Measurements from ENCODE around the gene DSCAM.

- TF ChIP-seq, protein P1, sequence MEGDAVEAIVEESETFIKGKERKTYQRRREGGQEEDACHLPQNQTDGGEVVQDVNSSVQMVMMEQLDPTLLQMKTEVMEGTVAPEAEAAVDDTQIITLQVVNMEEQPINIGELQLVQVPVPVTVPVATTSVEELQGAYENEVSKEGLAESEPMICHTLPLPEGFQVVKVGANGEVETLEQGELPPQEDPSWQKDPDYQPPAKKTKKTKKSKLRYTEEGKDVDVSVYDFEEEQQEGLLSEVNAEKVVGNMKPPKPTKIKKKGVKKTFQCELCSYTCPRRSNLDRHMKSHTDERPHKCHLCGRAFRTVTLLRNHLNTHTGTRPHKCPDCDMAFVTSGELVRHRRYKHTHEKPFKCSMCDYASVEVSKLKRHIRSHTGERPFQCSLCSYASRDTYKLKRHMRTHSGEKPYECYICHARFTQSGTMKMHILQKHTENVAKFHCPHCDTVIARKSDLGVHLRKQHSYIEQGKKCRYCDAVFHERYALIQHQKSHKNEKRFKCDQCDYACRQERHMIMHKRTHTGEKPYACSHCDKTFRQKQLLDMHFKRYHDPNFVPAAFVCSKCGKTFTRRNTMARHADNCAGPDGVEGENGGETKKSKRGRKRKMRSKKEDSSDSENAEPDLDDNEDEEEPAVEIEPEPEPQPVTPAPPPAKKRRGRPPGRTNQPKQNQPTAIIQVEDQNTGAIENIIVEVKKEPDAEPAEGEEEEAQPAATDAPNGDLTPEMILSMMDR (IDR thresholded peaks at IDR 0.05), result no peak
- no peak for TF ChIP-seq EP300 (IDR thresholded peaks at IDR 0.05)
- no peak for TF ChIP-seq POLR2AphosphoS5 (IDR thresholded peaks at IDR 0.05)
These were observed 794.7 kb downstream of the DSCAM start for GRCh38 chr21:40052276-40052675.

Measured in gastroesophageal sphincter (tissue), 3 donors.